HEK293 (cell line): ENCODE results near the gene TRIM29.
A peak's percentile ranks its signal among the peaks of the same experiment; 100 is the strongest.

ENCODE experiments used
- CTCF ChIA-PET: fragments of 350-600 bp; formaldehyde crosslinking; extraction: SDS; loops from one replicate; lab custom pipeline; 2021; ENCODE audit warnings: antibody characterized with exemption; lab: Yijun Ruan, JAX
- POLR2A ChIA-PET: fragments of 300-600 bp; formaldehyde crosslinking; extraction: SDS; loops from one replicate; lab custom pipeline; 2020; ENCODE audit warnings: antibody characterized with exemption, inconsistent platforms; lab: Yijun Ruan, JAX
- H3K27ac ChIP-seq: fragments of 200-500 bp; sonication (Bioruptor generic); 2 replicates; pipeline ENCODE4 v1.5.1; 2014; ENCODE audit warnings: low read depth, low read length, control low read depth, inconsistent platforms; ENCODE audit errors: extremely low read depth
- H3K36me3 ChIP-seq, 2 experiments: fragments of 200-500 bp in 1 of 2; sonication (Bioruptor generic) in 1 of 2; 1 replicate in 1 of 2; 2 replicates in 1 of 2; pipeline ENCODE4 v1.5.1; 2014 to 2017; ENCODE audit warnings: inconsistent platforms in 2 of 2, low read length in 2 of 2; ENCODE audit not compliant: control insufficient read depth in 2 of 2, insufficient read depth in 1 of 2
- H3K4me1 ChIP-seq: fragments of 200-500 bp; sonication (Bioruptor generic); 2 replicates; pipeline ENCODE4 v1.5.1; 2014; ENCODE audit warnings: mild to moderate bottlenecking, low read length, inconsistent platforms; ENCODE audit not compliant: control insufficient read depth, insufficient read depth
- H3K4me3 ChIP-seq: 2 replicates; pipeline ENCODE4 v1.5.1; 2011; ENCODE audit warnings: low read depth, mild to moderate bottlenecking, control low read depth, low read length, moderate library complexity
- H3K9me3 ChIP-seq: fragments of 200-500 bp; sonication (Bioruptor generic); 2 replicates; pipeline ENCODE4 v1.5.1; 2014; ENCODE audit warnings: low read depth, low read length, inconsistent platforms; ENCODE audit not compliant: control insufficient read depth, insufficient read depth
- GLI4 ChIP-seq: fragments of 450-650 bp; formaldehyde crosslinking; IDR thresholded peaks from 2 replicates; pipeline ENCODE4 v1.5.1; 2016; ENCODE audit warnings: missing biosample characterization, missing genetic modification characterization
- KLF1 ChIP-seq: fragments of 450-650 bp; formaldehyde crosslinking; IDR thresholded peaks from 2 replicates; pipeline ENCODE4 v1.5.1; 2016; ENCODE audit warnings: missing biosample characterization, missing genetic modification characterization
- KLF10 ChIP-seq: fragments of 450-650 bp; IDR thresholded peaks from 2 replicates; pipeline ENCODE4 v1.5.1; 2018; ENCODE audit warnings: missing biosample characterization, mild to moderate bottlenecking, missing genetic modification characterization
- OSR2 ChIP-seq: fragments of 450-650 bp; formaldehyde crosslinking; IDR thresholded peaks from 2 replicates; pipeline ENCODE4 v1.5.1; 2016; ENCODE audit warnings: missing biosample characterization, missing genetic modification characterization
- REPIN1 ChIP-seq: fragments of 450-650 bp; formaldehyde crosslinking; IDR thresholded peaks from 2 replicates; pipeline ENCODE4 v1.5.1; 2017; ENCODE audit warnings: missing biosample characterization, missing genetic modification characterization, low read depth
- ZBTB17 ChIP-seq: fragments of 450-650 bp; formaldehyde crosslinking; IDR thresholded peaks from 2 replicates; pipeline ENCODE4 v1.5.1; 2016; ENCODE audit warnings: missing biosample characterization, missing genetic modification characterization
- ZNF175 ChIP-seq: fragments of 450-650 bp; formaldehyde crosslinking; IDR thresholded peaks from 2 replicates; pipeline ENCODE4 v1.5.1; 2016; ENCODE audit warnings: missing biosample characterization, missing genetic modification characterization
- ZNF544 ChIP-seq: fragments of 450-650 bp; formaldehyde crosslinking; IDR thresholded peaks from 2 replicates; pipeline ENCODE4 v1.5.0; 2017; ENCODE audit warnings: missing biosample characterization, missing genetic modification characterization
- ZNF561 ChIP-seq: fragments of 450-650 bp; IDR thresholded peaks from 2 replicates; pipeline ENCODE4 v1.5.1; 2018; ENCODE audit warnings: missing biosample characterization, missing genetic modification characterization, borderline replicate concordance
- ZNF624 ChIP-seq: fragments of 450-650 bp; formaldehyde crosslinking; IDR thresholded peaks from 2 replicates; pipeline ENCODE4 v1.5.1; 2017; ENCODE audit warnings: missing biosample characterization, missing genetic modification characterization
- ZNF747 ChIP-seq: fragments of 450-650 bp; formaldehyde crosslinking; IDR thresholded peaks from 2 replicates; pipeline ENCODE4 v1.5.1; 2016; ENCODE audit warnings: missing biosample characterization, missing genetic modification characterization
- TF ChIP-seq, protein P1 (sequence below): fragments of 450-650 bp; IDR thresholded peaks from 2 replicates; pipeline ENCODE4 v1.5.1; 2018; ENCODE audit warnings: missing biosample characterization, missing genetic modification characterization
- TF ChIP-seq, protein P2 (sequence below): fragments of 450-650 bp; formaldehyde crosslinking; IDR thresholded peaks from 2 replicates; pipeline ENCODE4 v1.5.1; 2017; ENCODE audit warnings: missing biosample characterization, missing genetic modification characterization
- TF ChIP-seq, protein P3 (sequence below): fragments of 450-650 bp; formaldehyde crosslinking; IDR thresholded peaks from 2 replicates; pipeline ENCODE4 v1.5.1; 2017; ENCODE audit warnings: missing biosample characterization, missing genetic modification characterization
- TF ChIP-seq, protein P4 (sequence below): fragments of 450-650 bp; IDR thresholded peaks from 2 replicates; pipeline ENCODE4 v1.5.1; 2018; ENCODE audit warnings: missing biosample characterization, mild to moderate bottlenecking, missing genetic modification characterization
- TF ChIP-seq, protein P5 (sequence below): fragments of 450-650 bp; formaldehyde crosslinking; IDR thresholded peaks from 2 replicates; pipeline ENCODE4 v1.5.1; 2016; ENCODE audit warnings: missing biosample characterization, missing genetic modification characterization, borderline replicate concordance

TRIM29 gene

DNA sequence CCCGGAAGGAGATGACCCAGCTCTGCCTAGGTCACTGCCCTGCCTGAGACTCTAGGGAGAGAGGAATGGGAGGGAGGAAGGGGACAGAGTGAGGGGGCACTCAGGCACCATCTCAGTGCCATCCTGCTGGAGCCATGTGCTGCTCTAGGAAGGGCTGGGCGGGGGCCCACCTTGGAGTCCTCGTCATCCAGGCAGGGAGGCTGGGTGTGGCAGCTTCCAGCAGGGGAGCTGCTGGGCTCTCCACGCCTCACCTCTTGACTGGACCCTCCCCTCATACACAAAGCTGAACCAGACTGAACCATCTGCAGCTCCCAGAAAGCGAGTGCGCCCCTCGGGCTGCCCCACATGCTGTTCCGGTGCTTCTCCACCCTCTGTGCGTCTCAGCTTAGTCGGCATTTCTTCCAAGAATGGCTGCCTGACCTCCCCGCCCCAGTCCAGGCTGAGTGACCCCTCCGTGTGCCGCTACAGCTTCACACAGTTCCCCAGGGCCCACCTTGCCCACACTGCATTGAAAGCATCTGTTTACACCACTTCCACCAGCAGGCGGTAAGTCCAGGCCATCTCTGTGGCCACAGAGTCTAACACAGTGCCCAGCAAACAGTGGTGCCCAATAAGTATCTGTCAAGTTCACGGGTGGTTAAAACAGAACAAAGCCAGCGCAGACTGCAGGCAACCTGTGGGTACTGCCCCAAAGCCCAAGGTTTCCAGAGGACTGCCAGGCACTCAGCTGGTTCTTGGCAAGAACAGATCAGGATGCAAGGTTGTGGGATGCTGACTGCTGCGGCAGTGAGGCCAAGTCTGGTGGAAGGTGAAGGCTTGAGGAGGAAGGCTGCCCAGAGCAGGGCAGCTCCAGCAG lies 9.4 kb upstream of the TRIM29 start:
- Histone ChIP-seq H3K36me3 (no peaks in the 10 kb centered on the region), H3K9me3 (no peaks in the 10 kb centered on the region)
- CTCF ChIA-PET, result interaction anchor here (0.5 to 1.2 kb wide), 3 partner anchors 34 to 1458 kb away, joined by 3 to 4 read pairs (median 4); no protein-coding TSS in a partner anchor

DNA sequence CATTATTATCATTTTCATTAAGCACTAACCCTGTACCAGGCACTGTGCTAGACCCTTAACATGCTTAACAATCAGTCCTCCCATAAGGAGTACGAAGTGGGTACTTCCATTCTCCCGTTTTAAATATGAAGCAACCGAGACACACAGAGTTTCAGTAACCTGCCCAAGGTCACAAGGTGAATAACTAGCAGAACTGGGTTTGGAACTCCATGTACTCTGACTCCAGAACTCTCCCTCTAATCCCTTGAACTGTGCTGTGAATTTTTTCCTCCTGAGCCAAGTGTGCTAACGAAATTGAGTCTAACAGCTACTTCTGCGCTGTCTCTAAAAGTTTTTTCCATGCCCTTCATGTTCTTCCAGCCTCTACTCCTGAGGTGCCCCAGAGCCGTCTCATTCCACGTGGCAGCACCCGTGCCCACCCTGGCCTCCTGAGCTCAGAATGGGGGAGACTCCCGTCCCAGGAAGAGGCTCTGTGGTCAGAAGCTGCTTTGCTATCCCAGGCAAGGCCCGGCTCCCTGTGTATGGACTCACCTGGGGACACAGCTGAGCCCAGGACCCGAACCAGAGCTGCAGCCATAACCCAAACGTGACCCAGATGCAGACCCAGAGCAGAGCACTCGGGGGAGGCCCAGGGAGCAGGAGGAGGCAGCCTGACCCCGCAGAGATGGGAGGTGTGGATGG lies 8.6 kb upstream of the TRIM29 start:
- no peak overlapping the region for H3K27ac ChIP-seq
- H3K4me1 ChIP-seq, result no peaks in the 10 kb centered on the region
- H3K36me3 ChIP-seq, result no peaks in the 10 kb centered on the region
- H3K9me3 ChIP-seq, result no peaks in the 10 kb centered on the region
- CTCF ChIA-PET, result interaction anchor here (0.7 kb wide), 1 partner anchor 1457 kb away, joined by 4 read pairs; no protein-coding TSS in a partner anchor
- POLR2A ChIA-PET, result no interaction called here
- no peak overlapping the region for H3K4me3 ChIP-seq
- TF ChIP-seq GLI4 (tag by site-specific recombination) (no peak), OSR2 (tag by site-specific recombination) (no peak), ZNF544 (tag by site-specific recombination) (no peak), ZBTB17 (tag by site-specific recombination) (no peak), ZNF747 (tag by site-specific recombination) (no peak), ZNF175 (tag by site-specific recombination) (no peak), KLF10 (tag by site-specific recombination) (no peak), REPIN1 (tag by site-specific recombination) (no peak), ZNF624 (no peak), ZNF561 (tag by site-specific recombination) (no peak)
- TF ChIP-seq, protein P1, sequence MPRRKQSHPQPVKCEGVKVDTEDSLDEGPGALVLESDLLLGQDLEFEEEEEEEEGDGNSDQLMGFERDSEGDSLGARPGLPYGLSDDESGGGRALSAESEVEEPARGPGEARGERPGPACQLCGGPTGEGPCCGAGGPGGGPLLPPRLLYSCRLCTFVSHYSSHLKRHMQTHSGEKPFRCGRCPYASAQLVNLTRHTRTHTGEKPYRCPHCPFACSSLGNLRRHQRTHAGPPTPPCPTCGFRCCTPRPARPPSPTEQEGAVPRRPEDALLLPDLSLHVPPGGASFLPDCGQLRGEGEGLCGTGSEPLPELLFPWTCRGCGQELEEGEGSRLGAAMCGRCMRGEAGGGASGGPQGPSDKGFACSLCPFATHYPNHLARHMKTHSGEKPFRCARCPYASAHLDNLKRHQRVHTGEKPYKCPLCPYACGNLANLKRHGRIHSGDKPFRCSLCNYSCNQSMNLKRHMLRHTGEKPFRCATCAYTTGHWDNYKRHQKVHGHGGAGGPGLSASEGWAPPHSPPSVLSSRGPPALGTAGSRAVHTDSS (tag by site-specific recombination), result no peak
- TF ChIP-seq, protein P2, sequence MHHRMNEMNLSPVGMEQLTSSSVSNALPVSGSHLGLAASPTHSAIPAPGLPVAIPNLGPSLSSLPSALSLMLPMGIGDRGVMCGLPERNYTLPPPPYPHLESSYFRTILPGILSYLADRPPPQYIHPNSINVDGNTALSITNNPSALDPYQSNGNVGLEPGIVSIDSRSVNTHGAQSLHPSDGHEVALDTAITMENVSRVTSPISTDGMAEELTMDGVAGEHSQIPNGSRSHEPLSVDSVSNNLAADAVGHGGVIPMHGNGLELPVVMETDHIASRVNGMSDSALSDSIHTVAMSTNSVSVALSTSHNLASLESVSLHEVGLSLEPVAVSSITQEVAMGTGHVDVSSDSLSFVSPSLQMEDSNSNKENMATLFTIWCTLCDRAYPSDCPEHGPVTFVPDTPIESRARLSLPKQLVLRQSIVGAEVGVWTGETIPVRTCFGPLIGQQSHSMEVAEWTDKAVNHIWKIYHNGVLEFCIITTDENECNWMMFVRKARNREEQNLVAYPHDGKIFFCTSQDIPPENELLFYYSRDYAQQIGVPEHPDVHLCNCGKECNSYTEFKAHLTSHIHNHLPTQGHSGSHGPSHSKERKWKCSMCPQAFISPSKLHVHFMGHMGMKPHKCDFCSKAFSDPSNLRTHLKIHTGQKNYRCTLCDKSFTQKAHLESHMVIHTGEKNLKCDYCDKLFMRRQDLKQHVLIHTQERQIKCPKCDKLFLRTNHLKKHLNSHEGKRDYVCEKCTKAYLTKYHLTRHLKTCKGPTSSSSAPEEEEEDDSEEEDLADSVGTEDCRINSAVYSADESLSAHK (tag by site-specific recombination), result no peak
- TF ChIP-seq, protein P3, sequence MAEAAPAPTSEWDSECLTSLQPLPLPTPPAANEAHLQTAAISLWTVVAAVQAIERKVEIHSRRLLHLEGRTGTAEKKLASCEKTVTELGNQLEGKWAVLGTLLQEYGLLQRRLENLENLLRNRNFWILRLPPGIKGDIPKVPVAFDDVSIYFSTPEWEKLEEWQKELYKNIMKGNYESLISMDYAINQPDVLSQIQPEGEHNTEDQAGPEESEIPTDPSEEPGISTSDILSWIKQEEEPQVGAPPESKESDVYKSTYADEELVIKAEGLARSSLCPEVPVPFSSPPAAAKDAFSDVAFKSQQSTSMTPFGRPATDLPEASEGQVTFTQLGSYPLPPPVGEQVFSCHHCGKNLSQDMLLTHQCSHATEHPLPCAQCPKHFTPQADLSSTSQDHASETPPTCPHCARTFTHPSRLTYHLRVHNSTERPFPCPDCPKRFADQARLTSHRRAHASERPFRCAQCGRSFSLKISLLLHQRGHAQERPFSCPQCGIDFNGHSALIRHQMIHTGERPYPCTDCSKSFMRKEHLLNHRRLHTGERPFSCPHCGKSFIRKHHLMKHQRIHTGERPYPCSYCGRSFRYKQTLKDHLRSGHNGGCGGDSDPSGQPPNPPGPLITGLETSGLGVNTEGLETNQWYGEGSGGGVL (tag by site-specific recombination), result no peak

More for the DNA sequence above, 9.4 kb upstream of the TRIM29 start:
- H3K4me1 ChIP-seq, result no peaks in the 10 kb centered on the region
- TF ChIP-seq KLF1, result peak; percentile 57
- TF ChIP-seq, protein P4, sequence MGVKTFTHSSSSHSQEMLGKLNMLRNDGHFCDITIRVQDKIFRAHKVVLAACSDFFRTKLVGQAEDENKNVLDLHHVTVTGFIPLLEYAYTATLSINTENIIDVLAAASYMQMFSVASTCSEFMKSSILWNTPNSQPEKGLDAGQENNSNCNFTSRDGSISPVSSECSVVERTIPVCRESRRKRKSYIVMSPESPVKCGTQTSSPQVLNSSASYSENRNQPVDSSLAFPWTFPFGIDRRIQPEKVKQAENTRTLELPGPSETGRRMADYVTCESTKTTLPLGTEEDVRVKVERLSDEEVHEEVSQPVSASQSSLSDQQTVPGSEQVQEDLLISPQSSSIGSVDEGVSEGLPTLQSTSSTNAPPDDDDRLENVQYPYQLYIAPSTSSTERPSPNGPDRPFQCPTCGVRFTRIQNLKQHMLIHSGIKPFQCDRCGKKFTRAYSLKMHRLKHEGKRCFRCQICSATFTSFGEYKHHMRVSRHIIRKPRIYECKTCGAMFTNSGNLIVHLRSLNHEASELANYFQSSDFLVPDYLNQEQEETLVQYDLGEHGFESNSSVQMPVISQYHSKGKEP (tag by site-specific recombination), result no peak
- TF ChIP-seq, protein P5, sequence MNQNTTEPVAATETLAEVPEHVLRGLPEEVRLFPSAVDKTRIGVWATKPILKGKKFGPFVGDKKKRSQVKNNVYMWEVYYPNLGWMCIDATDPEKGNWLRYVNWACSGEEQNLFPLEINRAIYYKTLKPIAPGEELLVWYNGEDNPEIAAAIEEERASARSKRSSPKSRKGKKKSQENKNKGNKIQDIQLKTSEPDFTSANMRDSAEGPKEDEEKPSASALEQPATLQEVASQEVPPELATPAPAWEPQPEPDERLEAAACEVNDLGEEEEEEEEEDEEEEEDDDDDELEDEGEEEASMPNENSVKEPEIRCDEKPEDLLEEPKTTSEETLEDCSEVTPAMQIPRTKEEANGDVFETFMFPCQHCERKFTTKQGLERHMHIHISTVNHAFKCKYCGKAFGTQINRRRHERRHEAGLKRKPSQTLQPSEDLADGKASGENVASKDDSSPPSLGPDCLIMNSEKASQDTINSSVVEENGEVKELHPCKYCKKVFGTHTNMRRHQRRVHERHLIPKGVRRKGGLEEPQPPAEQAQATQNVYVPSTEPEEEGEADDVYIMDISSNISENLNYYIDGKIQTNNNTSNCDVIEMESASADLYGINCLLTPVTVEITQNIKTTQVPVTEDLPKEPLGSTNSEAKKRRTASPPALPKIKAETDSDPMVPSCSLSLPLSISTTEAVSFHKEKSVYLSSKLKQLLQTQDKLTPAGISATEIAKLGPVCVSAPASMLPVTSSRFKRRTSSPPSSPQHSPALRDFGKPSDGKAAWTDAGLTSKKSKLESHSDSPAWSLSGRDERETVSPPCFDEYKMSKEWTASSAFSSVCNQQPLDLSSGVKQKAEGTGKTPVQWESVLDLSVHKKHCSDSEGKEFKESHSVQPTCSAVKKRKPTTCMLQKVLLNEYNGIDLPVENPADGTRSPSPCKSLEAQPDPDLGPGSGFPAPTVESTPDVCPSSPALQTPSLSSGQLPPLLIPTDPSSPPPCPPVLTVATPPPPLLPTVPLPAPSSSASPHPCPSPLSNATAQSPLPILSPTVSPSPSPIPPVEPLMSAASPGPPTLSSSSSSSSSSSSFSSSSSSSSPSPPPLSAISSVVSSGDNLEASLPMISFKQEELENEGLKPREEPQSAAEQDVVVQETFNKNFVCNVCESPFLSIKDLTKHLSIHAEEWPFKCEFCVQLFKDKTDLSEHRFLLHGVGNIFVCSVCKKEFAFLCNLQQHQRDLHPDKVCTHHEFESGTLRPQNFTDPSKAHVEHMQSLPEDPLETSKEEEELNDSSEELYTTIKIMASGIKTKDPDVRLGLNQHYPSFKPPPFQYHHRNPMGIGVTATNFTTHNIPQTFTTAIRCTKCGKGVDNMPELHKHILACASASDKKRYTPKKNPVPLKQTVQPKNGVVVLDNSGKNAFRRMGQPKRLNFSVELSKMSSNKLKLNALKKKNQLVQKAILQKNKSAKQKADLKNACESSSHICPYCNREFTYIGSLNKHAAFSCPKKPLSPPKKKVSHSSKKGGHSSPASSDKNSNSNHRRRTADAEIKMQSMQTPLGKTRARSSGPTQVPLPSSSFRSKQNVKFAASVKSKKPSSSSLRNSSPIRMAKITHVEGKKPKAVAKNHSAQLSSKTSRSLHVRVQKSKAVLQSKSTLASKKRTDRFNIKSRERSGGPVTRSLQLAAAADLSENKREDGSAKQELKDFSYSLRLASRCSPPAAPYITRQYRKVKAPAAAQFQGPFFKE (tag by site-specific recombination), result no peak
- POLR2A ChIA-PET, result no interaction called here
- no peak overlapping the region for H3K27ac ChIP-seq
- H3K4me3 ChIP-seq, result no peak overlapping the region
